ENCODE results near the gene LMO7. TPM values are rescaled to one million over a fixed set of nuclear protein-coding genes. Genes with fewer than 3 reads are reported as not detected.
"Not testable (repeated sequence)": the region's sequence is repeated elsewhere in the genome, so short reads cannot be mapped to it uniquely, and the experiment has no call there.

Gene LMO7
- total RNA-seq, 1 experiment from 2014 or later, result 20.4 TPM

- Histone ChIP-seq H3K27me3 (ENCODE audit: insufficient read depth, low read length) (no peaks in the 10 kb centered on the region; the same call in 1 of the 2 replicates), H3K9me3 (ENCODE audit: control insufficient read depth, low read depth, low read length) (no peaks in the 10 kb centered on the region), H3T11ph (ENCODE audit: low read length) (no peak overlapping the region), H3K4ac (ENCODE audit: low read depth, low read length) (no peak overlapping the region), H3K18ac (ENCODE audit: insufficient read length, low read depth, low read length) (no peak overlapping the region), H3K4me2 (ENCODE audit: insufficient read depth, insufficient read length, low read length) (no peak overlapping the region), H3K79me1 (ENCODE audit: insufficient read depth, low read depth, low read length, poor library complexity, severe bottlenecking) (no peaks in the 10 kb centered on the region), H3K79me2 (ENCODE audit: insufficient read depth, low read length) (no peaks in the 10 kb centered on the region), H3K9ac (ENCODE audit: extremely low read depth, insufficient read length, low read length) (no peak overlapping the region), H2BK120ac (ENCODE audit: low read depth, low read length, poor library complexity, severe bottlenecking) (no peak overlapping the region), H3K23me2 (ENCODE audit: insufficient read length, low read depth, low read length, poor library complexity, severe bottlenecking) (no peaks in the 10 kb centered on the region), H2BK5ac (ENCODE audit: insufficient read length, low read length) (no peak overlapping the region), H2AFZ (ENCODE audit: low read length) (no peak overlapping the region), H3K27ac (ENCODE audit: insufficient read length, low read depth, low read length) (no peak overlapping the region), H2BK12ac (ENCODE audit: insufficient read length, low read depth, low read length) (no peak overlapping the region), H3K4me1 (ENCODE audit: insufficient read depth, low read length) (no peaks in the 10 kb centered on the region; the same call in 1 of the 2 replicates), H4K20me1 (ENCODE audit: control insufficient read depth, insufficient read depth, insufficient read length) (no peaks in the 10 kb centered on the region), H3K56ac (ENCODE audit: insufficient read length, low read depth, low read length) (no peak overlapping the region), H2AK5ac (ENCODE audit: insufficient read length, low read length) (no peak overlapping the region), H2BK15ac (ENCODE audit: low read depth, low read length) (no peak overlapping the region), H2BK20ac (ENCODE audit: low read depth, low read length, poor library complexity, severe bottlenecking) (no peak overlapping the region), H3K14ac (ENCODE audit: insufficient read depth, low read length) (no peak overlapping the region), H4K91ac (ENCODE audit: insufficient read length, low read depth, low read length) (no peak overlapping the region), H4K5ac (ENCODE audit: insufficient read length, low read depth, low read length) (no peak overlapping the region), H4K8ac (replicated peaks; ENCODE audit: insufficient read length, low read depth, low read length) (no peak overlapping the region), H3K23ac (ENCODE audit: insufficient read length, low read depth, low read length) (no peak overlapping the region)
- Mint-ChIP-seq H3K27ac (0 out of 7 replicates have a peak overlapping the region, but pooled peaks of 1 of the 3 experiments have one; percentile 8), H3K4me1 (peaks cover 14 to 20% of the 10 kb centered on the region in 2 experiments), H3K36me3 (ENCODE audit: insufficient read depth in 1 of 3, low read depth in 3 of 3) (peaks cover 0 to 9% (median 0%) of the 10 kb centered on the region in 3 experiments; a peak in 5 of 7 replicates), H3K27me3 (ENCODE audit: low read depth) (no peaks in the 10 kb centered on the region), H3K4me3 (no peak overlapping the region), H3K9me3 (no peaks in the 10 kb centered on the region; a peak in 2 of 5 replicates)
- DNase-seq, result no peak
- WGBS (ENCODE audit: extremely low coverage, insufficient read length, low lambda C conversion rate), result no CpG with 5 or more reads among the region's 3 CpGs
- TF ChIP-seq, protein P1, sequence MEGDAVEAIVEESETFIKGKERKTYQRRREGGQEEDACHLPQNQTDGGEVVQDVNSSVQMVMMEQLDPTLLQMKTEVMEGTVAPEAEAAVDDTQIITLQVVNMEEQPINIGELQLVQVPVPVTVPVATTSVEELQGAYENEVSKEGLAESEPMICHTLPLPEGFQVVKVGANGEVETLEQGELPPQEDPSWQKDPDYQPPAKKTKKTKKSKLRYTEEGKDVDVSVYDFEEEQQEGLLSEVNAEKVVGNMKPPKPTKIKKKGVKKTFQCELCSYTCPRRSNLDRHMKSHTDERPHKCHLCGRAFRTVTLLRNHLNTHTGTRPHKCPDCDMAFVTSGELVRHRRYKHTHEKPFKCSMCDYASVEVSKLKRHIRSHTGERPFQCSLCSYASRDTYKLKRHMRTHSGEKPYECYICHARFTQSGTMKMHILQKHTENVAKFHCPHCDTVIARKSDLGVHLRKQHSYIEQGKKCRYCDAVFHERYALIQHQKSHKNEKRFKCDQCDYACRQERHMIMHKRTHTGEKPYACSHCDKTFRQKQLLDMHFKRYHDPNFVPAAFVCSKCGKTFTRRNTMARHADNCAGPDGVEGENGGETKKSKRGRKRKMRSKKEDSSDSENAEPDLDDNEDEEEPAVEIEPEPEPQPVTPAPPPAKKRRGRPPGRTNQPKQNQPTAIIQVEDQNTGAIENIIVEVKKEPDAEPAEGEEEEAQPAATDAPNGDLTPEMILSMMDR (conservative IDR thresholded peaks at IDR 0.05), result no peak
These were observed 156.5 kb downstream of the LMO7 start for GRCh38 chr13:75792526-75793187.

DNA sequence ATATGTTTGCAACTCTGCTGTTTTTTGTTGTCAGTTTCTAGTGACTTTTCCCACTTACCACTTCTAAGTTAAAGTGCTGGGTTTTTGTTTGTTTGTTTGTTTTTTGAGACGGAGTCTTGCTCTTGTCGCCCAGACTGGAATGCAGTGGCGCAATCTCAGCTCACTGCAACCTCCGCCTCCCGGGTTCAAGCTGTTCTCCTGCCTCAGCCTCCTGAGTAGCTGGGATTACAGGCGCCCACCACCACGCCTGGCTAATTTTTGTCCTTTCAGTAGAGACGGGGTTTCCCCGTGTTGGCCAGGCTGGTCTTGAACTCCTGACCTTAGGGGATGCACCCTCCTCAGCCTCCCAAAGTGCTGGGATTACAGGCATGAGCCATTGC is 157.0 kb downstream of the LMO7 start:
- not testable (repeated sequence) for H3K27me3 ChIP-seq (ENCODE audit: insufficient read depth, low read length)

More for the DNA sequence above, 157.0 kb downstream of the LMO7 start:
- not testable (repeated sequence) for H3K9me3 Mint-ChIP-seq; H3K23me2 ChIP-seq (ENCODE audit: insufficient read length, low read depth, low read length, poor library complexity, severe bottlenecking); H2AFZ ChIP-seq (ENCODE audit: low read length); H3K23ac ChIP-seq (ENCODE audit: insufficient read length, low read depth, low read length); H2BK15ac ChIP-seq (ENCODE audit: low read depth, low read length); H2AK5ac ChIP-seq (ENCODE audit: insufficient read length, low read length); H3K4me3 Mint-ChIP-seq; DNase-seq; H3K79me2 ChIP-seq (ENCODE audit: insufficient read depth, low read length); H2BK12ac ChIP-seq (ENCODE audit: insufficient read length, low read depth, low read length); H3K4me2 ChIP-seq (ENCODE audit: insufficient read depth, insufficient read length, low read length); H3K4ac ChIP-seq (ENCODE audit: low read depth, low read length); H3K56ac ChIP-seq (ENCODE audit: insufficient read length, low read depth, low read length); H3K27ac ChIP-seq (ENCODE audit: insufficient read length, low read depth, low read length); H3K79me1 ChIP-seq (ENCODE audit: insufficient read depth, low read depth, low read length, poor library complexity, severe bottlenecking); H3K14ac ChIP-seq (ENCODE audit: insufficient read depth, low read length); H4K8ac ChIP-seq (replicated peaks; ENCODE audit: insufficient read length, low read depth, low read length); H3K4me1 ChIP-seq (ENCODE audit: insufficient read depth, low read length); H2BK5ac ChIP-seq (ENCODE audit: insufficient read length, low read length); H3K9ac ChIP-seq (ENCODE audit: extremely low read depth, insufficient read length, low read length); H3K18ac ChIP-seq (ENCODE audit: insufficient read length, low read depth, low read length); H4K5ac ChIP-seq (ENCODE audit: insufficient read length, low read depth, low read length); H4K91ac ChIP-seq (ENCODE audit: insufficient read length, low read depth, low read length); H3K27me3 Mint-ChIP-seq (ENCODE audit: low read depth); H3T11ph ChIP-seq (ENCODE audit: low read length); H3K36me3 Mint-ChIP-seq (ENCODE audit: insufficient read depth in 1 of 3, low read depth in 3 of 3); H2BK20ac ChIP-seq (ENCODE audit: low read depth, low read length, poor library complexity, severe bottlenecking); H4K20me1 ChIP-seq (ENCODE audit: control insufficient read depth, insufficient read depth, insufficient read length); H3K9me3 ChIP-seq (ENCODE audit: control insufficient read depth, low read depth, low read length); H2BK120ac ChIP-seq (ENCODE audit: low read depth, low read length, poor library complexity, severe bottlenecking)
- 0 out of 7 replicates have a peak overlapping the region, but pooled peaks of 1 of the 3 experiments have one; percentile 8 for H3K27ac Mint-ChIP-seq
- H3K4me1 Mint-ChIP-seq, result peaks cover 15 to 20% of the 10 kb centered on the region in 2 experiments
- no CpG with 5 or more reads among the region's 9 CpGs for WGBS (ENCODE audit: extremely low coverage, insufficient read length, low lambda C conversion rate)
